Astrocyte (in vitro differentiated cells and primary cell): ENCODE results near the gene SLC25A41.

Experiments used
- EZH2 ChIP-seq: IDR thresholded peaks from 2 replicates; pipeline ENCODE4 v1.6.1; 2012; ENCODE audit warnings: mild to moderate bottlenecking, low read length, inconsistent platforms; ENCODE audit not compliant: insufficient read depth
- TF ChIP-seq, protein P1 (sequence below): IDR thresholded peaks from 2 replicates; pipeline ENCODE4 v1.5.1; 2011; ENCODE audit warnings: low read depth, mild to moderate bottlenecking, inconsistent platforms, low read length, moderate library complexity; ENCODE audit not compliant: insufficient read depth

GRCh38 chr19:6433165-6433564, 398 bp downstream of the SLC25A41 start:
- TF ChIP-seq, protein P1, sequence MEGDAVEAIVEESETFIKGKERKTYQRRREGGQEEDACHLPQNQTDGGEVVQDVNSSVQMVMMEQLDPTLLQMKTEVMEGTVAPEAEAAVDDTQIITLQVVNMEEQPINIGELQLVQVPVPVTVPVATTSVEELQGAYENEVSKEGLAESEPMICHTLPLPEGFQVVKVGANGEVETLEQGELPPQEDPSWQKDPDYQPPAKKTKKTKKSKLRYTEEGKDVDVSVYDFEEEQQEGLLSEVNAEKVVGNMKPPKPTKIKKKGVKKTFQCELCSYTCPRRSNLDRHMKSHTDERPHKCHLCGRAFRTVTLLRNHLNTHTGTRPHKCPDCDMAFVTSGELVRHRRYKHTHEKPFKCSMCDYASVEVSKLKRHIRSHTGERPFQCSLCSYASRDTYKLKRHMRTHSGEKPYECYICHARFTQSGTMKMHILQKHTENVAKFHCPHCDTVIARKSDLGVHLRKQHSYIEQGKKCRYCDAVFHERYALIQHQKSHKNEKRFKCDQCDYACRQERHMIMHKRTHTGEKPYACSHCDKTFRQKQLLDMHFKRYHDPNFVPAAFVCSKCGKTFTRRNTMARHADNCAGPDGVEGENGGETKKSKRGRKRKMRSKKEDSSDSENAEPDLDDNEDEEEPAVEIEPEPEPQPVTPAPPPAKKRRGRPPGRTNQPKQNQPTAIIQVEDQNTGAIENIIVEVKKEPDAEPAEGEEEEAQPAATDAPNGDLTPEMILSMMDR, result no peak
- TF ChIP-seq EZH2, result no peak
